ENCODE measurements around the gene RAB11FIP4. TPM values are rescaled to one million over a fixed set of nuclear protein-coding genes. Genes with fewer than 3 reads are reported as not detected.

Gene RAB11FIP4
- total and polyA plus RNA-seq, 12 donors = 0.48 to 3.8 (median 2.3) TPM

DNA sequence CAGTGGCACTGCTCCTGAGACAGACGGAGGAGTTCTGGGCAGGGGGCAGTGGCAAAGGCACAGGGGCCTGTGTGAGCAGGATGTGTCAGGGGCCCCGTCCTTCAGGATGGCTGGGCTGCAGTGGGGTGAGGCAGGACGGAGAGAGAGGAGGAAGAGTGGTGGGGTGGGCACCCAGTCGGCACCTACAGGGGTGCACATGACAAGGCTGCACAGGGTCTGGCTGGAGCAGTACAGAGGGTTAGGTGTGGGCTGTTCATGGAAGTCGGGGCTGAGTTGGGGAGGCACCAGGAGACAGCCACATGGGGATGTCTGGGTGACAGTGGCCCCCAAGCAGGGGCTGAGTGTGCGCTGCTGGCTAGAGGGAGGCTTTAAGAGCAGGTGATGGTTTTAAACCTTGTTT, 106.0 kb downstream of the RAB11FIP4 start:
- intact Hi-C loops (cut with DNase I) = no loop called here
- H3K36me3 ChIP-seq (replicated peaks in 1 of 2) = no peaks in the 10 kb centered on the region
- H3K9me3 ChIP-seq (replicated peaks in 1 of 3) = no peaks in the 10 kb centered on the region
- TF ChIP-seq, protein P1, sequence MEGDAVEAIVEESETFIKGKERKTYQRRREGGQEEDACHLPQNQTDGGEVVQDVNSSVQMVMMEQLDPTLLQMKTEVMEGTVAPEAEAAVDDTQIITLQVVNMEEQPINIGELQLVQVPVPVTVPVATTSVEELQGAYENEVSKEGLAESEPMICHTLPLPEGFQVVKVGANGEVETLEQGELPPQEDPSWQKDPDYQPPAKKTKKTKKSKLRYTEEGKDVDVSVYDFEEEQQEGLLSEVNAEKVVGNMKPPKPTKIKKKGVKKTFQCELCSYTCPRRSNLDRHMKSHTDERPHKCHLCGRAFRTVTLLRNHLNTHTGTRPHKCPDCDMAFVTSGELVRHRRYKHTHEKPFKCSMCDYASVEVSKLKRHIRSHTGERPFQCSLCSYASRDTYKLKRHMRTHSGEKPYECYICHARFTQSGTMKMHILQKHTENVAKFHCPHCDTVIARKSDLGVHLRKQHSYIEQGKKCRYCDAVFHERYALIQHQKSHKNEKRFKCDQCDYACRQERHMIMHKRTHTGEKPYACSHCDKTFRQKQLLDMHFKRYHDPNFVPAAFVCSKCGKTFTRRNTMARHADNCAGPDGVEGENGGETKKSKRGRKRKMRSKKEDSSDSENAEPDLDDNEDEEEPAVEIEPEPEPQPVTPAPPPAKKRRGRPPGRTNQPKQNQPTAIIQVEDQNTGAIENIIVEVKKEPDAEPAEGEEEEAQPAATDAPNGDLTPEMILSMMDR (IDR thresholded peaks at IDR 0.05) = no peak
- no peak for TF ChIP-seq POLR2A (IDR thresholded peaks at IDR 0.05)
- DNase-seq = no peak
- H3K4me3 ChIP-seq = no peak overlapping the region
- WGBS, 4 donors = 80 to 89% (median 85%) methylated on average over 6 of the region's 6 CpGs
- no peak overlapping the region for H3K27ac ChIP-seq
- peaks cover 0 to 17% of the 10 kb centered on the region in 2 donors for H3K4me1 ChIP-seq (replicated peaks in 1 of 2)
- no peaks in the 10 kb centered on the region for H3K27me3 ChIP-seq

DNA sequence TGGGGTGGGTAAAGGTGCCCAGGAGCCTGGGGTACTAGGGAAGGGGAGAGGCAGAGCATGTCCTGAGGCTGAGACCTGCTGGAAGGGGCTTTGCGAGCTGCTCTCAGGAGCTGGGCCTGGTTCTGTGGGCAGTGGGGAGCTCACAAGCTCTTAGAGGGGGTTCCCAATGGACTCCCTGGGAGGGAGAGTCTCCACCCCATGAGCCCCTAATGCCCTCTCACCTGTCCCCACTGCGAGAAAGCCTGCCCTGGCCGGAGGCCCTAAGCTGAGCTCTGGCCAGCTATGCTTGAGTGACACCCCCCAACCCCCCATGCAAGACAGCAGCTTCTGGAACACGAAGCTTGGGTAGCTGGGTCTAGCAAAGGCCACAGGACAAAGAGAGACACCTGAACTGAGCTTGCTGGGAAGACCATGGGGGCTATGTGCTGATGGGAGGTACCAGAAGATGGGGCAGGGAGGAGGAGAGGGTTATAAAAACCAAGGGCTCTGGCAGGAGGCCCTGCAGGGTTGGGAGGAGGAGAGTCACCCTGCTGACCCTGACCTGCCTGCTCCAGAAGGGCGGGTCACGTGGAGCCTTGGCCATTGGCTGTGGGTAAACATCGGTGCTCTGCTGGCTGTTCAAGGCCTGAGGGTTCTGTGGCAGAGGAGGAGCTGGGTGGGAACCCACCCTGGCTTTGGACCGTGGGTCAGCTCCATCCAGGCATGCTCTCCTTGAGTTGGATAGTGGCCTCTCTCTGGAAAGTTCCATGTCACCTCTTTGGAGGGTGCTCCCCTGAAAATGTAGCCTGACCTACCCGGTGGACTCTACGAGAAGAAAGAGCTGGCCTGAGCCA, 106.7 kb downstream of the RAB11FIP4 start:
- TF ChIP-seq, protein P1 (IDR thresholded peaks at IDR 0.05) = no peak
- no peak for TF ChIP-seq POLR2A (IDR thresholded peaks at IDR 0.05)
- Histone ChIP-seq H3K27ac (no peak overlapping the region), H3K4me1 (replicated peaks in 1 of 2) (peaks cover 0 to 17% of the 10 kb centered on the region in 2 donors), H3K4me3 (no peak overlapping the region), H3K36me3 (replicated peaks in 1 of 2) (no peaks in the 10 kb centered on the region), H3K9me3 (replicated peaks in 1 of 3) (no peaks in the 10 kb centered on the region), H3K27me3 (no peaks in the 10 kb centered on the region)
- intact Hi-C loops (cut with DNase I) = no loop called here
- 71 to 97% (median 83%) methylated on average over 3 to 10 of the region's 10 CpGs for WGBS, 4 donors
- DNase-seq = no peak

DNA sequence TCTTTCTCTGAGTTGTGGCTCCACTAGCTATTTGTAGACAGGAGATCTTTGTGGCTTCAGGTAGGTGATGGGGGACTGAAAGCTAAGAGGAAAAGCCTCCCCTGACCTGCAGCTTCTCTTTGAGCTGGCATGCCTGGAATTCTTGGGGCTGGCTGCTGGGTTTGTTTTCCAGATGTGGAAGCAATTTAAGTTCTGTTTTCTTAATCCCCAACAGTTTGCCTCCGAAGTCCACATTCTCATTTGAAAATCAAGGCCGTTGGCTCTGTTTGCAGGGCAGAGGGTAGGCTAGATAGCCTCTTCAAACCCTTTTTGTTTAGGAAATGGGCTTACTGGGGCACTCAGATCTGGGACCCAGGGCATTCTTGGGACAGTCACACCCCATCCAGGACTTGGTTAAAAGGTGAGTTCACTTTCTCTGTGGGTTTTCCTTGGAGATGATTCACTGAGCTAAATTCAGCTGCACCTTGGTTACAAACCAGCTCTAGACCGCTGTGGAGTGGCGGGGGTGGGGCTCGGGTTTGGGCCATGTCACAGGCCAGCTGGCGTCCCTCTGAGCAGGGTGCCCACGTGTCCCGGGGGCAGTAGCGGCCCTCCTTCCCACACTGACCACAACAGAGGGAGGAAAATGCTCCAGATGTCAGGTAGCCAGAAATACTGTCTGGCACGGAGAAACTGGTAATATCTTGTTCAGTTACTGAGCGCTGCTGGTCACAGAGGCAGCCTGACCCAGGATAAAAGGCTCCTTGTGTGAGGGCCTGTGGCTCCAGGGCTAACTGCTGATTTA, 108.5 kb downstream of the RAB11FIP4 start:
- no peak for TF ChIP-seq POLR2A (IDR thresholded peaks at IDR 0.05)
- TF ChIP-seq, protein P1 (IDR thresholded peaks at IDR 0.05) = no peak
- peak in 4 of 7 donors; percentile 31 to 75 (median 40) for DNase-seq
- Histone ChIP-seq H3K9me3 (replicated peaks in 1 of 3) (no peaks in the 10 kb centered on the region), H3K4me1 (replicated peaks in 1 of 2) (peaks cover 0 to 7% of the 10 kb centered on the region in 2 donors), H3K4me3 (no peak overlapping the region), H3K27ac (peak overlapping the region in 1 of 5 donors; percentile 30), H3K36me3 (replicated peaks in 1 of 2) (no peaks in the 10 kb centered on the region), H3K27me3 (no peaks in the 10 kb centered on the region)
- WGBS, 4 donors = 42 to 58% (median 51%) methylated on average over 4 to 11 of the region's 11 CpGs
- intact Hi-C loops (cut with DNase I) = no loop called here

DNA sequence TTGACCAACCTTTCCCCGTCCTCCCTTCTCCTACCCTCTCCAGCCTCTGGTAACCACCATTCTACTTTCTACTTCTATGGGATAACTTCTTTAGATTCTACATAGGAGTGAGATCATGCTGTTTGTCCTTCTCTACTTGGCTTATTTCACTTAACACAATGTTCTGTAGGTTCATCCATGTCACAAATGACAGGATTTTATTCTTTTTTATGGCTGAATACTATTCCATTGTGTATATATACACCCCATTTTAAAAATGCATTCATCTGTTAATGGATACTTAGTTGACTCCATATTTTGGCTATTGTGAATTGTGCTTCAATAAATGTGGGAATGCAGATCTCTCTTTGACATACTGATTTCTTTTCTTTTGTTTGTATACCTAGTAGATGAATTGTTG, 115.0 kb downstream of the RAB11FIP4 start:
- H3K9me3 ChIP-seq (replicated peaks in 1 of 3) = no peaks in the 10 kb centered on the region
- H3K4me3 ChIP-seq = no peak overlapping the region
- no peaks in the 10 kb centered on the region for H3K27me3 ChIP-seq
- H3K27ac ChIP-seq = no peak overlapping the region
- peaks cover 0 to 18% of the 10 kb centered on the region in 2 donors for H3K4me1 ChIP-seq (replicated peaks in 1 of 2)
- no peak for DNase-seq
- TF ChIP-seq, protein P1 (IDR thresholded peaks at IDR 0.05) = no peak
- no peak for TF ChIP-seq POLR2A (IDR thresholded peaks at IDR 0.05)
- 88 to 100% (median 94%) methylated on average over 1 of the region's 1 CpG for WGBS, 4 donors
- H3K36me3 ChIP-seq (replicated peaks in 1 of 2) = no peaks in the 10 kb centered on the region
- intact Hi-C loops (cut with DNase I) = no loop called here
